LNCAP (cell line): ENCODE data around the gene NR5A2.

Experiments used
- CTCF ChIP-seq: fragments of 450-650 bp; IDR thresholded peaks from 2 replicates; pipeline ENCODE4 v1.5.1; 2017; ENCODE audit warnings: mild to moderate bottlenecking

The NR5A2 gene

GRCh38 chr1:200096774-200097173 is 69.3 kb downstream of the NR5A2 start:
- no peak for TF ChIP-seq CTCF

GRCh38 chr1:200099040-200099439 is 71.5 kb downstream of the NR5A2 start:
- no peak for TF ChIP-seq CTCF

GRCh38 chr1:200103966-200104583 is 76.6 kb downstream of the NR5A2 start:
- TF ChIP-seq CTCF: no peak

GRCh38 chr1:200107004-200107470 is 79.5 kb downstream of the NR5A2 start:
- TF ChIP-seq CTCF: no peak

- TF ChIP-seq CTCF: no peak
These were observed 81.1 kb downstream of the NR5A2 start for GRCh38 chr1:200108659-200109058.

- TF ChIP-seq CTCF: no peak
These were observed 84.8 kb downstream of the NR5A2 start for GRCh38 chr1:200112290-200112689.

GRCh38 chr1:200115532-200115931 is 88.0 kb downstream of the NR5A2 start:
- TF ChIP-seq CTCF: no peak

- no peak for TF ChIP-seq CTCF
These were observed 88.8 kb downstream of the NR5A2 start for GRCh38 chr1:200116324-200116723.
